ENCODE data around the gene IL5RA.

DNA sequence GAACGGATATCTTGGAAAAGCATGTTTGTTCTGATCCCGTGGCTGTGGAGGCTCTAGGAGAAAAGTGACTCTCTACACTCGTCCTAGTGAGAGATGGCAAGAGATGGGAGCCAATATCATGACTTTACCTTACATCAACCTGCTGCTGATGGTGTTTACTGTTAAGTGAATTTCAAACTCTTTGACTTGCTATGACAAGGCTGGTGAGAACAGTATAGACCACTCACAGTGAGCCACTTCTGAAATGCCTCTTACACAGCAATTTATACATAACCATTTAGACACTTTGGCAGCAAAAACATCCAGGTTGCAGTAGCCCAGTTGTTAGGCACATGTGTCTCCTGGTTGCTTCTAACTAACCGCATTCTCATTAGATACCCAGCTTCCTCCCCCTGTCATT is 43.3 kb downstream of the IL5RA start:
- TF ChIP-seq, protein P1, sequence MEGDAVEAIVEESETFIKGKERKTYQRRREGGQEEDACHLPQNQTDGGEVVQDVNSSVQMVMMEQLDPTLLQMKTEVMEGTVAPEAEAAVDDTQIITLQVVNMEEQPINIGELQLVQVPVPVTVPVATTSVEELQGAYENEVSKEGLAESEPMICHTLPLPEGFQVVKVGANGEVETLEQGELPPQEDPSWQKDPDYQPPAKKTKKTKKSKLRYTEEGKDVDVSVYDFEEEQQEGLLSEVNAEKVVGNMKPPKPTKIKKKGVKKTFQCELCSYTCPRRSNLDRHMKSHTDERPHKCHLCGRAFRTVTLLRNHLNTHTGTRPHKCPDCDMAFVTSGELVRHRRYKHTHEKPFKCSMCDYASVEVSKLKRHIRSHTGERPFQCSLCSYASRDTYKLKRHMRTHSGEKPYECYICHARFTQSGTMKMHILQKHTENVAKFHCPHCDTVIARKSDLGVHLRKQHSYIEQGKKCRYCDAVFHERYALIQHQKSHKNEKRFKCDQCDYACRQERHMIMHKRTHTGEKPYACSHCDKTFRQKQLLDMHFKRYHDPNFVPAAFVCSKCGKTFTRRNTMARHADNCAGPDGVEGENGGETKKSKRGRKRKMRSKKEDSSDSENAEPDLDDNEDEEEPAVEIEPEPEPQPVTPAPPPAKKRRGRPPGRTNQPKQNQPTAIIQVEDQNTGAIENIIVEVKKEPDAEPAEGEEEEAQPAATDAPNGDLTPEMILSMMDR (IDR thresholded peaks at IDR 0.05), result no peak
- TF ChIP-seq POLR2A (IDR thresholded peaks at IDR 0.05) (no peak), POLR2AphosphoS5 (IDR thresholded peaks at IDR 0.05) (no peak), EP300 (IDR thresholded peaks at IDR 0.05) (no peak)

Data from gastroesophageal sphincter (tissue), 3 donors.